Measurements from ENCODE around the gene DAB1.

Gene DAB1

DNA sequence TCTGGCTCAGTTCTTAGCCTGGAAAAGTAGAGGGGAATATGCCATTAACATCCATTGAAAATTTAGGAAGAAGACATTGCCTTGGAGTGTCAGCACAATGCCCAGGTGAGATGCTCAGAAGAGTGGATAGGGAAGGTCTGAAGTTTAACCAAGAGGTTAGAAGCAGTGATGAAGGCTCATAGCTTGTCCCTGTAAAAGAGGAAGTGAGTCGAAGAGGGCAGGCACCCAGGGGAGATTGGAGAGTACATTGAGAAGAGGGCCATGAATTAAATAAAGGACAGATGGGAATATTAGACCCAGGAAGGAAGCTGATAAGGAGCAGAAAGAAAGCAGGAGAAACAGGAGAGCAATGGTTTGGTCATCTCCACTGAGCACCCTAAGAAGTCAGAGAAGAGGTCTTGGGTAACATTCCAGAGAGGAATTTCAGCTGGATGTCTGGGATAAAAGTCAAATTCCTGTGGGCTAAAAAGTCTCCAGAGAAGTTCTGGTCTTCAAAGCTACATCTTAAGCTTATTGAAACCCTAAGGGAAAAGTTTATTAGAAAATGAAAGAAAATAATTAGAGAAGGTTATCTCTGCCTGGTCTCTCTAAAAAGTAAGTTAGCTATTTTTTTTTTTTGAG is 475.3 kb downstream of the DAB1 start:
- no peak for TF ChIP-seq CTCF (conservative IDR thresholded peaks at IDR 0.05; ENCODE audit: low read depth, low read length)
- DNase-seq (ENCODE audit: low read depth) = no peak
- no peak overlapping the region for H3K4me3 ChIP-seq (ENCODE audit: low read length)

Data from retinal pigment epithelial cell (primary cell).